Measurements from ENCODE around the gene THRB. TPM values are rescaled to one million over a fixed set of nuclear protein-coding genes. Genes with fewer than 3 reads are reported as not detected.

THRB gene
- total RNA-seq, 1 donor from 2014 or later: 0.31 TPM

- Mint-ChIP-seq H3K36me3 (ENCODE audit: low read depth) (no peaks in the 10 kb centered on the region), H3K4me1 (no peaks in the 10 kb centered on the region), H3K27ac (no peak overlapping the region), H3K27me3 (no peaks in the 10 kb centered on the region), H3K9me3 (peaks cover 4% of the 10 kb centered on the region), H3K4me3 (no peak overlapping the region)
- no peak for TF ChIP-seq CTCF (IDR thresholded peaks at IDR 0.05)
- ATAC-seq (ENCODE audit: low read depth) (no peak), DNase-seq (no peak)
- intact Hi-C loops (cut with micrococcal nuclease): no loop called here
- ChIA-PET CTCF (no interaction called here), POLR2A (no interaction called here)
Observed at GRCh38 chr3:24128199-24129005, 366.2 kb downstream of the THRB start.

GRCh38 chr3:24123596-24123995, 371.1 kb downstream of the THRB start:
- H3K36me3 Mint-ChIP-seq (ENCODE audit: low read depth): no peaks in the 10 kb centered on the region
- intact Hi-C loops (cut with micrococcal nuclease): no loop called here
- no peak overlapping the region for H3K27ac Mint-ChIP-seq
- no peaks in the 10 kb centered on the region for H3K9me3 Mint-ChIP-seq
- H3K4me1 Mint-ChIP-seq: no peaks in the 10 kb centered on the region
- ChIA-PET CTCF (no interaction called here), POLR2A (no interaction called here)
- ATAC-seq (ENCODE audit: low read depth): no peak
- DNase-seq: no peak
- H3K27me3 Mint-ChIP-seq: no peaks in the 10 kb centered on the region
- TF ChIP-seq CTCF (IDR thresholded peaks at IDR 0.05): no peak
- no peak overlapping the region for H3K4me3 Mint-ChIP-seq

GRCh38 chr3:24120434-24120833, 374.2 kb downstream of the THRB start:
- intact Hi-C loops (cut with micrococcal nuclease): no loop called here
- no peak overlapping the region for H3K4me3 Mint-ChIP-seq
- H3K27ac Mint-ChIP-seq: no peak overlapping the region
- no peaks in the 10 kb centered on the region for H3K4me1 Mint-ChIP-seq
- no peak for ATAC-seq (ENCODE audit: low read depth)
- DNase-seq: no peak
- CTCF ChIA-PET: no interaction called here
- TF ChIP-seq CTCF (IDR thresholded peaks at IDR 0.05): no peak
- peaks cover 2% of the 10 kb centered on the region for H3K27me3 Mint-ChIP-seq
- no peaks in the 10 kb centered on the region for H3K36me3 Mint-ChIP-seq (ENCODE audit: low read depth)
- POLR2A ChIA-PET: no interaction called here
- no peaks in the 10 kb centered on the region for H3K9me3 Mint-ChIP-seq

- intact Hi-C loops (cut with micrococcal nuclease): no loop called here
- no peaks in the 10 kb centered on the region for H3K9me3 Mint-ChIP-seq
- ATAC-seq (ENCODE audit: low read depth): no peak
- DNase-seq: no peak
- no peaks in the 10 kb centered on the region for H3K4me1 Mint-ChIP-seq
- ChIA-PET POLR2A (no interaction called here), CTCF (no interaction called here)
- peaks cover 5% of the 10 kb centered on the region for H3K27me3 Mint-ChIP-seq
- no peak overlapping the region for H3K27ac Mint-ChIP-seq
- TF ChIP-seq CTCF (IDR thresholded peaks at IDR 0.05): no peak
- no peak overlapping the region for H3K4me3 Mint-ChIP-seq
- H3K36me3 Mint-ChIP-seq (ENCODE audit: low read depth): no peaks in the 10 kb centered on the region
Observed at GRCh38 chr3:24119321-24119751, 375.3 kb downstream of the THRB start.

- Mint-ChIP-seq H3K36me3 (ENCODE audit: low read depth) (no peaks in the 10 kb centered on the region), H3K27me3 (peaks cover 5% of the 10 kb centered on the region), H3K4me3 (no peak overlapping the region), H3K4me1 (no peaks in the 10 kb centered on the region), H3K9me3 (no peaks in the 10 kb centered on the region), H3K27ac (no peak overlapping the region)
- POLR2A ChIA-PET: no interaction called here
- TF ChIP-seq CTCF (IDR thresholded peaks at IDR 0.05): no peak
- intact Hi-C loops (cut with micrococcal nuclease): no loop called here
- no peak for DNase-seq
- no peak for ATAC-seq (ENCODE audit: low read depth)
- CTCF ChIA-PET: no interaction called here
Observed at GRCh38 chr3:24117508-24117907, 377.1 kb downstream of the THRB start.
